Stimulated activated naive CD4-positive, alpha-beta T cell treated with Interleukin-2 at 50 U/mL for 16 hours (primary cell): Measurements from ENCODE around the gene KRT17.

Source experiments
- DNase-seq: peaks from one replicate; lab custom pipeline; 2025; lab: John Stamatoyannopoulos, UW

The KRT17 gene

DNA sequence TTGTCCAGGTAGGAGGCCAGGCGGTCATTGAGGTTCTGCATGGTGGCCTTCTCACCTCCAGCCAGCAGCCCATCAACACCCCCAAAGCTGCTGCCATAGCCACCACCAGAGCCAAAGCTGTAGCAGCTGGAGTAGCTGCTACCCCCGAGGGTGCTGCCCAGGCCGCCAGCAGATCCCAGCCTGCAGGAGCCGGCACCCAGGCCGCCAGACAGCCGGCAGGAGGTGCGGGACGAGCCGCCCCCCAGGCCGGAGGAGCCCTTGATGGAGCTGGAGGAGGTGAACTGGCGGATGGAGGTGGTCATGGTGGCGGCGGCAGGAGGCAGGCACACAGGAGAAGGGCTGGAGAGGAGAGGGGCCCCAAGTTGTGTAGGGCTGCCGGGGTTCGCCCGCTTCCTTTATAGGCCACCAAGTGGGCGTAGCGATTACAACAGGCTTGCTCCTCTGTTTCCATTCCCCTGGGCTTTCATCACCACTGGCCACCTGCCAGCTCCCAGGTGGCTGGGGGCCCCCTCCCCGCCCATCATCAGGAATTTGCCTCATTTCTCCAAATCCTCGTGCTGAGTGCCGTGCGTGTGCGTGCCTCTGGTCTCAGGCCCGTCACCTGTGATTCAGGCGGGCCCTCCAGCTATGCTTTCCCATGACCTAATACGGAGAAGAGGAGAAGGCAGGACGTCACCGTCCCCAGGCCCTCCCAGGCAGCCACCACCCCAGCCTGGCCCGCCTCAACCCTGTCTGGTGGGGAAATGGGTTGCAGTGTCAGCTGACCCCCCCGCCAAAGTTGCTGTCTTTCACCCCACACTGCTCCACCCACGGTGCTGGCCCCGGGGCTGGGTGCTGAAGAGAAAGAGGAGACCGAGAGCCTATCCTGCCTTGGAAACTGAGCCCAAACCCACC, at the start of gene KRT17:
TSS of gene KRT17 (minus strand) at position 368 of the 894 bp plus-strand sequence. CDS start at position 302, 66 bp downstream.
- no peak for DNase-seq

DNA sequence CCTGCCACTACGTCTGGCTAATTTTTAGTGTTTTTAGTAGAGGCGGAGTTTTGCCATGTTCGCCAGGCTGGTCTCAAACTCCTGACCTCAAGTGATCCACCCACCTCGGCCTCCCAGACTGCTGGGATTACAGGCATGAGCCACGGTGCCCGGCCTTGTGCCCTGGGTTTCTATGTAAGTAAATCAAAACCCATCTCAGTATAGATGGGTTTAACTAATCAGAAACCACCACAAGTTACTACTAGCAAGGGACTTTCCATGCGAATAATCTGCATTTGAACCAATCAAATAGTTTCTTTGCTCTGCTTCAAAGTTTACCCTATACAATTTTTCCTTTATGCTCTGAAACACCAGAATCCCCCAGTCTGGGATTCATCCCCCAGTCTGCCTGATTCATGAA, 47.8 kb upstream of the KRT17 start:
- DNase-seq = no peak

GRCh38 chr17:41667280-41668041, 43.1 kb upstream of the KRT17 start:
- DNase-seq = no peak

GRCh38 chr17:41666708-41667279, 42.4 kb upstream of the KRT17 start:
- DNase-seq = peak; percentile 81

DNA sequence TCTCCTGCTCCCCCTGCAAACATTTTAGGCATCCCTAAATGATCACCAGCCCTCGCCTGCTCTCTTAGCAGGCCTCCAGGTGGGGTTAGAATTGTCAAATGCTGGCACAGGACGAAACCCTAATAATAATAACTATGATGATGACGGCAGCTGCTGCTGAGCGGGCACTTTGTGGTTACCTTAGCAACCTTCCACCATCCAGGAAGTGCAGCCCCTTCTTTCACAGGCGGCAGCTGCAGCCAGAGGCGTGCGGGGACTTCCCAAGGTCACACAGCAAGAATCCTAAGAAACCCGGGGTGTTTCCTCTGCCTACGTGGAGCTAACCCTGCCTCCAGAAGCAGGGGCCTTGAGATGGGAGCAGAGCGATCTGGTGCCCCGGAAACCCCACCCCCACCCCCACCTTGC, 41.9 kb upstream of the KRT17 start:
- peak; percentile 73 for DNase-seq

DNA sequence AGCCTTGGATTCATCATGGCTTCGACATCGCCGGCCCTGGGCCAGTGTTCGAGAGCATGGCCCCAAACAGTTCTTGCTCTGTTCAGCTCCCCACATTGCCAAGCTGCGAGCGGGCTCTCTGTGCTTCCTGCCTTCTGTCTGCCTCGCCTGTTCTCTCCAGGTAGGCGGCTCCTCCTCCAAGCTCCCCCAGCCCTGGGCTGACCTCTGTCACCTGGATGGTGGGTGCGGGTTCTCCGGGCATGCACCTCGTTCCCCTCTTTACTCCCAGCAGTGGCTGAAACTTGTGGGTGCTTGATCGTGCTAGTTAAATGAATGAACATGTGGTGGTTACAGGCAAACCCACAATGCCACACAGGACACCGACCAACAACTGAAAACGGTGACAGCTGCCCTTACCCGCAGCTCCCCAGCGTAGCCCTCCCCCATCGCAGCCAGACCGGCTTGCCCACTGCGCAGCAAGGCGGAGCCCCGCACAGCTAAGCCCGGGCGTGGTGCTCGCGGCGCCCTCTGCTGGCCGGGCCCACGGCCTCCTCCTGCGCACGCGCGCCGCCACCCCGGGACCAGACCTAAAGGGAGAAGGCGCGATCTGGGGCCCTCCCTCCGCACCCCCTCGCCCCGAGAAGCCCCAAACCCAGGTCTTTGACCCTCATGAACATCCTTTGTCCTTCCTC, 41.3 kb upstream of the KRT17 start:
- peak; percentile 82 for DNase-seq

DNA sequence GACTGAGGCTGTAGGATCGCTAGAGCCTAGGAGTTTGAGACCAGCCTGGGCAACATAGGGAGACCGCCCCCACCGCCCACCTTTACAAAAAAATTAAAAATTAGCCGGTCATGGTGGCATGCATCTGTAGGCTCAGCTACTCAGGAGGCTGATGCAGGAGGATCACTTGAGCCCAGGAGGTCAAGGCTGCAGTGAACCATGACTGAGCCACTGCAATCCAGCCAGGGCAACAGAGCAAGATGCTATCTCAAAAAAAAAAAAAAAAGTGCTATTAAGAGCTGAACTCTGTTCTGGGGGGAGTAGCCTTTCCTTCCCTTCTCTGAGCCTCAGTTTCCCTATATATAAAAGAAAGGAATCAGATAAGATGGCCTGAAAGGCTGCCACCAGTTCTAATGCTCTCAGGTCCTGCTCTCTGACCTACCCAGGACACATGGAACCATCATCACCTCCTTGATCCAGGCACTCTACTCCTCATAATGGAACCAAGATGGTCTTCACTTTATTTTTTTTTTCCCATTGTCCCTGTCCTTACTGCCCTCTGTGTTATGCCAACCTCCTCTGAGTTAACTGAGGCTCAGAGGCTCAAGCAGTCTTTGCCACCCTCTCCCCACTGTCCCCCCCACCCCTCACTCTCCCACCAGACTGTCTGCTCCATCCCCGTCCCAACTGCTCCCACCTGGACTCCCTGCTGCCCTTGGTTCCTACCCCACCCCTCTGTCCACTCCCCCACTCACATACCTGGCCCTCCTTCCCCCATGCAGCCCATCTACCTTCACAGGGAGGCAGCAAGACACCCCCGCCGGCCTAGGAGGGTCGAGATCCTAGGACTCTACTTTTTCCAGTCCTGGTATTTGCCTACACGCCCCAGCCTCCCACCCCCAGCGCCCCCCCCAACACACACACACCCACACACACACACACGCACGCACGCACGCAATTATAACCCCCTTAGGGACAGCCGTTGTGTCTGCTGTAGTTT, 40.5 kb upstream of the KRT17 start:
- no peak for DNase-seq

GRCh38 chr17:41664172-41664457, 39.7 kb upstream of the KRT17 start:
- no peak for DNase-seq

DNA sequence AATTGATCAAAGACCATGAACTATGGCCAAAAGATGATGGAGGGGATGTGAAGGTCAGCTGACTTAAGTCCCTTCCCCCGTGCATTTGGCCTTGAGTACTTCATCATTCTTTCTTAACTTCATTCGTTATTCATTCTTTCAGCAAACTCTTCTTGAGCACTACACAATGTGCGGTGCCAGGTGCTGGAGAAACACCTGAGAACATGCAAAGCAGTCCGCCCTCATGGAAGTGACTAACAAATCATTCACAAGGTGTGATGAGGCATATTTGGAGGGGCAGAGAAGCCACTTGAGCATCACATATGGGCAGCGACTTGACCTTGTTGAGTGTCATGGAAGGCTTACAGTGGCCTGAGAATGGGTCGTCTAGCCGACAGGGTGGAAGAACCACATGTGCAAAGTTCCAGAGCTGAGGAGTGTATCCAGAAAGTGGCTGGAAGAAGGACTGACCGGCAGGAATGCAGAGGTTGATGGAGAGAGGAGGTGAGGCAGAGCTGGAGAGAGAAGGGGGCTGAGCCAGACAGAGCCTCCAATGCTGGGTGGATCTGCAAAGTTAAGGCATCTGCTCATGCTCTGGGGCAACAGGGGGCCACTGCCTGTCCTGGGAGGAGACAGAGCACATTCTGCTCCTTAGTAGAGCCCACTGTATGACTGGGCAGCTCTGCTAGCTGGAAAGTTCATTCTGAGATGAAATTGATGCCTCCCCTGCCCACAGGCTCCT, 39.2 kb upstream of the KRT17 start:
- no peak for DNase-seq

DNA sequence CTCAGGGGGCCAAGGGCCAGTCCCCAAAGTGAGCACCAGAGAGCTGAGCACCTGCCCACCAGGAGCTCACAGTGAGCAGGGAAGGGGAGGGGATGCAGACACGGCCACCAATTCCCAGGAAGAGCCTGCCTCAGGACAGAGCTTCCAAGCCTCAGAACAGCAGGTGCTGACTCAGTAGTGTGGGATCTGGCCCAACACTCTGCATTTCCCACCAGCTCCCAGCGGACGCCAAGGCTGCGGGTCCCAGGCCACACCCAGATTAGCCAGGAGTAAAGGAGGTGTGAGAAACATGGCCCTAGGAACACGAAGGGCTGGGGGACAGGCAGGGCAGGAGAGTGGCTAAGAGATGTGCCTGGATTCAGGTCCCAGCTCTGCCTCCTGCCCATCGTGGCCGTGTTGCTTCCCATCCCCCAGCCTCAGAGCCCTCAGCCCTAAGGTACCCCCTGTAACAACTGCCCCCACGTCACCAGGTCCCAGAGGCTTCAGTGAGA, 35.9 kb upstream of the KRT17 start:
- DNase-seq = no peak

DNA sequence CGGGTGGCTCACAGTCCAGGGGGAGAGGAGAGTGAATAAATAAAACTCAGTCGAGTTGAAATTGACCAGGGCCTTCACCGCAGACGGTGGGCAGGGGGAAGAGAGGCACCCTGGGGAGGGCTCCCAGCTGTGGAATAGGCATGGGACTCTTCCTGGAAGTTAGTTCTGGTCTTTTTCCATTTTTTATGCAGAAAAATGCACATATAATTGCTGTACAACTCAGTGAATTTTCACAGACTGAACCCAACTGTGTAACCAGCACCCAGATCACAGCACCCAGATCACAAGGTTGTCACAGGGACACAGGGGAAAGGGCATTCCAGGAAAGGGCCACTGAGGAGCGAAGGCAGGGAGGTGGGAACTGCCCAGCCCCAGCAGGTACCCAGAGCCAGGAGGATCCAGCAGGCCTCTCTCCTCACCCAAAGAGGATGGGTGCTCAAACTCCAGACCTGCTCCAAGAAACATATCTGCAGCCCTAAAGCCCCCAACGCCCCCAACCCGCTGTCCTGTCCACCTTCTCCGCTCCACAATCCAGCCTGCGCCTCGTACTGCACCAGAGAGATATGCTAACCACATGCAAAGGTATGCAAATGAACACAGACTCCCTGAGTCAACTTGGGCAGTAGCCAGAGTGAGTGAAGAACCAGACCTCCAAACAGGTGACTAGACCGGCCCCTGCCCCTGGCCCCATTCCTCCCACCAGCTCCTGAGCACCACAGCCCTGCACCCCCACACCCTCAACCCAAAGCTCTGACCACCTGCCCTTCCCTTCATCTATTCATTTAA, 35.2 kb upstream of the KRT17 start:
- DNase-seq = no peak

GRCh38 chr17:41658846-41659245, 34.5 kb upstream of the KRT17 start:
- DNase-seq = no peak

DNA sequence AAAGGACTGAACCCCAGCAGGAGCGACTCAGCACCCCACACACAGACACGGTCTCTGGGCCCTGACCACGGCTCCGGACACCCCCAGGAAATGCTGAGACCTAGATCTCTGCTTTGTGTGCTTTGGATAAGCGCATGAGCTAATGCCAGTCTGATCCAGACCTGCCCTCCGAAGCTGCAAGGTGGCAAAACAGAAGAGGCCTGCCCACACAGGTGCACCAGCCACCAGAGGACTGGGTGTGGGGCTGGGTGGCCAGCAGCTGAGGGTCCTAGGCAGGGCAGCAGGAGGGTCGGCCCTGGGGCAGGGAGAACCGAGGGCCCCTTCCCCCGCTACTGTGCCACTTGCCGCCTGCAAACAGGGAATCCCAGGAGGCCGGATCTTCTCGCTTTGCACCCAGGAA, 33.6 kb upstream of the KRT17 start:
- DNase-seq = no peak

DNA sequence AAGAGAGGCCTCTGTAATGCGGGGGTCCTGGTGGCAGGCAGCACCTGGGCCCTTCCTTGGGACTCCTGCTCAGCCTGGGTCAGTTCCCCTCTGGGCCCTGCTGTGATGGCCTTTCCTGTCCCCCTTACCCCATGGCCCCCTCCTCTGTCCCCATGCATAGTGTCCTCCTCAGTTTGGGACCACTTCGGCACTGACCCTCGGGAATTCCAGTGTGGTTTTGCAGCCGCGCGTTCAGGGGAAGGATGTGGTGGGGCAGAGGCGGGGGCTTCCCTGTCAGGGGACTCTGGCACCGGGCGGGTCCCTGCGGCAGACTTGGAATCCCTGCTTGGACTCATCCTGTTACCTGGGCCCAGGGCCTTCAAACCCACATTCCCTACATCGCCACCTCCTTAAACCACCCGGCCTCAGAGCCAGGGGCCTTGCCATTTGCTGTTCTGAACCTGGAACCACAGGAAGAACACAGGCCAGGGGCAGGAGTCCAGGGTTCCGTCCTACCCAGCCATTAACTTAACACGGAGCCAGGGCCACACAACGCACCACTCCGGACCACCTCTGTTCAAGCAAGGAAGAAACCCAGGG, 32.9 kb upstream of the KRT17 start:
- DNase-seq = no peak

- no peak for DNase-seq
Measured at GRCh38 chr17:41656249-41657023, 32.1 kb upstream of the KRT17 start.

GRCh38 chr17:41655611-41656111, 31.3 kb upstream of the KRT17 start:
- DNase-seq = no peak

DNA sequence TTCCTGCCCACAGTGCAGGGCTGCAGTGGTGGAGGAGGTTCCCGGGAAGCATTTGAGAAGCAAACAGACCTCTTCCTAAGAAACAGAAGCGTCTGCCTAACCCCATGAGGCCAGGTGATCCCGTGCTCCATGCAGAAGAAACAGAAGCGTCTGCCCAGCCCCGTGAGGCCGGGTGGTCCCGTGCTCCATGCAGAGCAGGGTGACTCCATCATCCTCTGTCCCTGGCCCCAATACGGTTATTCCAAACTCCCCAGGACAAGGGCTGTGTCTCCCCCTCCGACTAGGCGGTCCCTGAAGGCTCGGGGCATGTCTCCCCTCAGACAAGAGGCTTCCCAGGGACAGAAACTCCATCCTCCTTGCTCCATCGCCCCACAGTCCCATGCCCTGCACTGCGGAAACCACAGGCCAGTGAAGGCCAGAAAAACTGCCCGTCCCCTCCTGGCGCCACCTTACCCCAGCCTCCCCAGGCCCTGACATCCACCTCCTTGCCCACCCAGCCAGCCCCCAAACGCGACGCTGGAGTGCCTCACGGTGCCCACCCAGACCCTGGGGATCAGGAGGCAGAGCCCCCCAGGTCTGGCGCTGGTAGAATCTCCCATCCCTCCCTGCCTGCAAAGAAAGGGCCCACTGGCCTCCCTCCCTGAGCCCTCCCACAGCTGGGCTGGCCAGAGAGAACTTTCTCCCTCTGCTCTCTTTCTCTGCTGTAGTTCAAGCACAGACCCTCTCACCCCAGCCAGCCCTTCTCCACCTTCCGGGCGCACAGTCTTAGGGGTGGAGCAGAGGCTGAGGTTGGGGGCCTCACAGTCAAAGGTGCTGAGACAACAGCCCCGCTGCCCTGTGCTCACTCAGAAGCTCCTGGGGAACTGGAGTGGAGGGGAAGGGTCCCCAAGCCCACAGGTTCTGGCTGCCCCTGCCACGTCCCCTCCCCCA, 30.6 kb upstream of the KRT17 start:
- DNase-seq = no peak
